Endothelial cell of umbilical vein (primary cell): ENCODE results near the gene GOLGA8J. TPM values are rescaled to one million over a fixed set of nuclear protein-coding genes. Genes with fewer than 3 reads are reported as not detected.
"Not testable (repeated sequence)": the region's sequence is repeated elsewhere in the genome, so short reads cannot be mapped to it uniquely, and the experiment has no call there.

Source experiments
- BruUV-seq: library from RNA; stranded (reverse); fragments of 400-500 nt; replicated peaks from 2 replicates; lab custom pipeline; 2021; lab: Mats Ljungman, UMichigan
- CTCF ChIA-PET: fragments of 300-600, 350-600 bp; sonication (Branson Sonifier 250); formaldehyde crosslinking; loops from one replicate; lab custom pipeline; 2021; ENCODE audit warnings: antibody characterized with exemption, inconsistent platforms; lab: Charles Lee
- POLR2A ChIA-PET: fragments of 300-600, 350-600 bp; sonication (Branson Sonifier 250); formaldehyde crosslinking; loops from one replicate; lab custom pipeline; 2021; ENCODE audit warnings: antibody characterized with exemption, inconsistent platforms; lab: Charles Lee
- DNase-seq: peaks from one replicate; pipeline ENCODE4 v3.0.0-alpha.2; 2011; ENCODE audit warnings: low read depth, low spot score
- FAIRE-seq: peaks from 2 replicates; lab custom pipeline; 2011; peaks lifted over from hg19 to GRCh38; lab: Jason Lieb, UNC
- H2AFZ ChIP-seq: 2 replicates; pipeline ENCODE4 v1.6.0; 2012; ENCODE audit warnings: low read depth, low read length, control low read depth, inconsistent platforms
- H3K27ac ChIP-seq: 2 replicates; pipeline ENCODE4 v1.5.1; 2011; ENCODE audit warnings: low read depth, mild to moderate bottlenecking, control low read depth, low read length, moderate library complexity; ENCODE audit not compliant: insufficient read depth
- H3K27me3 ChIP-seq, 2 experiments: 2 replicates each; pipeline versions ENCODE4 v1.6.0 to v1.6.1; 2011; ENCODE audit warnings: low read length in 2 of 2, mixed read lengths in 1 of 2; ENCODE audit not compliant: control insufficient read depth in 2 of 2, insufficient read depth in 2 of 2
- H3K36me3 ChIP-seq, 2 experiments: 2 replicates in 1 of 2; 3 replicates in 1 of 2; pipeline ENCODE4 v1.5.1; 2011; ENCODE audit warnings: low read length in 2 of 2, mild to moderate bottlenecking in 1 of 2, moderate library complexity in 1 of 2; ENCODE audit not compliant: control insufficient read depth in 2 of 2, insufficient read depth in 2 of 2; ENCODE audit errors: extremely low read depth in 1 of 2
- H3K4me1 ChIP-seq: 3 replicates; pipeline ENCODE4 v1.5.1; 2011; ENCODE audit warnings: mild to moderate bottlenecking, low read length; ENCODE audit not compliant: control insufficient read depth, insufficient read depth; ENCODE audit errors: extremely low read depth
- H3K4me2 ChIP-seq: 2 replicates; pipeline ENCODE4 v1.6.1; 2011; ENCODE audit warnings: low read length, control low read depth, mixed read lengths; ENCODE audit not compliant: insufficient read depth
- H3K4me3 ChIP-seq, 3 experiments: fragments of 200-600 bp in 1 of 3; sonication (generic), shearing (Covaris generic) in 1 of 3; replicated peaks in 1 of 3; 2 replicates each; pipeline ENCODE4 v1.5.1; 2011 to 2016; ENCODE audit warnings: control low read depth in 3 of 3, low read length in 3 of 3, mild to moderate bottlenecking in 2 of 3, inconsistent platforms in 1 of 3, low read depth in 1 of 3, moderate library complexity in 1 of 3; ENCODE audit not compliant: insufficient read depth in 1 of 3
- H3K79me2 ChIP-seq: 2 replicates; pipeline ENCODE4 v1.6.0; 2012; ENCODE audit warnings: low read length, inconsistent platforms; ENCODE audit not compliant: control insufficient read depth, insufficient read depth
- H3K9ac ChIP-seq: replicated peaks from 2 replicates; pipeline ENCODE3; 2011; ENCODE audit warnings: low read length, control low read depth; ENCODE audit not compliant: insufficient read depth; ENCODE audit errors: extremely low read depth
- H3K9me1 ChIP-seq: replicated peaks from 3 replicates; pipeline ENCODE4 v1.6.0; 2011; ENCODE audit warnings: mild to moderate bottlenecking, low read length; ENCODE audit not compliant: control insufficient read depth, insufficient read depth; ENCODE audit errors: extremely low read depth
- H3K9me3 ChIP-seq: replicated peaks from 2 replicates; pipeline ENCODE4 v1.5.1; 2012; ENCODE audit warnings: low read length, inconsistent platforms; ENCODE audit not compliant: control insufficient read depth, insufficient read depth
- H4K20me1 ChIP-seq: replicated peaks from 2 replicates; pipeline ENCODE3; 2011; ENCODE audit warnings: mild to moderate bottlenecking, low read length; ENCODE audit not compliant: control insufficient read depth, insufficient read depth; ENCODE audit errors: extremely low read depth
- dilution Hi-C: fragments of 300-500 bp; cut with MboI; formaldehyde crosslinking; loops from one replicate; pipeline ENCODE4 v1.15.0; 2019; ENCODE audit warnings: low sequenced_read_pairs; ENCODE audit not compliant: extremely low pct_ligation_motif_present
- intact Hi-C: fragments of 100-400 bp; cut with micrococcal nuclease; formaldehyde crosslinking; loops from one replicate; pipeline ENCODE4 v1.10.0; 2022
- polyA plus RNA-seq, 4 experiments: library from polyadenylated mRNA; depleted of rRNA in 3 of 4; stranded (reverse) in 3 of 4; unstranded in 1 of 4; fragments of >200 nt; gene quantifications; 2 replicates each; pipeline versions ENCODE4 v1.2.1 to v1.2.3, GENCODE V29; 2011 to 2012; ENCODE audit warnings: missing spikeins in 1 of 4
- small RNA-seq: library from RNA; depleted of rRNA; stranded (forward); fragments of <200 nt; gene quantifications from one replicate; pipeline ENCODE3, GENCODE V24; 2012; ENCODE audit warnings: low replicate concordance, low read depth; ENCODE audit not compliant: insufficient read depth, insufficient read length
- total RNA-seq: library from RNA; stranded (reverse); gene quantifications from 2 replicates; pipeline ENCODE4 v1.2.3, GENCODE V29; 2021

GOLGA8J gene
- total and polyA plus RNA-seq, 2 donors (not counting 3 experiments of a cell fraction or from before 2014, with no cell fraction given), result not detected

DNA sequence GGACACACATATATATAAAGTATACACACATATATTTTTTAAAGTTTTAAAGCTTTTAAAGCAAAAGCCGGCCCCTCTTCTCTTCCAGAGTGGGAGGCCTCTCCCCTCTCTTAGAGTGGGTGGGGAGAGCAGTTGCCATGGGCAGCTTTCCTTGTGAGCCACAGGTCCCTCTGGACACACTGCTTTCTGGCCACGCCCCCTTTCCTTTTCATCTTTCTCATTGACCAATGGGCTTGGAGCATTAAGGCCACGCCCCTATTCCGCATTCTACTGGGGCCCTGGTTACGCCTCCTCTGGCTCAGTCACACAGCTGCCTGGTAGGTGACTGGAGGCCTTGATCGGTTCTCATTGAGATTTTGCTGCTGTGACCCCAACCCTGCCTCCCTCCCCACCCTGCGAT is 52.0 kb downstream of the GOLGA8J start, which contains the start of gene GOLGA8T:
TSS of gene GOLGA8T (plus strand) at position 301 of the 400 bp plus-strand sequence. CDS start at position 399, 98 bp downstream.
- H3K9me3 ChIP-seq, CTCF ChIA-PET, H3K36me3 ChIP-seq, H3K9ac ChIP-seq, H3K79me2 ChIP-seq, DNase-seq, FAIRE-seq, dilution Hi-C loops, intact Hi-C loops, H3K4me2 ChIP-seq, H3K9me1 ChIP-seq, H3K4me1 ChIP-seq, POLR2A ChIA-PET, H3K27ac ChIP-seq, H4K20me1 ChIP-seq, H3K27me3 ChIP-seq, H2AFZ ChIP-seq, BruUV-seq, H3K4me3 ChIP-seq: not testable (repeated sequence)

Small RNA genes within 50 kb of the gene (small RNA-seq; reads per million reads assigned to genes)
- gene RF00096 (not detected), gene RN7SL673P (not detected)

Other genes with a start within 250 kb of the GOLGA8J start
- not detected in 2 replicates for gene GOLGA8T, start 52.1 kb downstream of the GOLGA8J start, total RNA-seq
- 0.04 TPM in 1 of 2 replicates, not detected in the other for gene GOLGA8T, start 52.1 kb downstream of the GOLGA8J start, polyA plus RNA-seq